Measurements from ENCODE around the gene OR10K2. TPM values are rescaled to one million over a fixed set of nuclear protein-coding genes. Genes with fewer than 3 reads are reported as not detected.

The OR10K2 gene
- total RNA-seq, 1 donor from 2014 or later: not detected

- no peak for DNase-seq (ENCODE audit: low read depth in 2 of 2)
These were observed 54.7 kb downstream of the OR10K2 start for GRCh38 chr1:158371188-158371953.

Other genes starting within 250 kb of the OR10K2 start
- gene CD1D, start 245.3 kb downstream of the OR10K2 start, total RNA-seq: 0.13 TPM in 1 of 2 replicates, not detected in the other
- not detected in 2 replicates for gene CD1A, start 171.8 kb downstream of the OR10K2 start, total RNA-seq
- not detected in 2 replicates for gene CD1C, start 136.3 kb downstream of the OR10K2 start, total RNA-seq
- gene CD1B, start 94.7 kb downstream of the OR10K2 start, total RNA-seq: not detected in 2 replicates
- not detected in 2 replicates for gene CD1E, start 72.3 kb downstream of the OR10K2 start, total RNA-seq
- gene OR10T2, start 26.8 kb downstream of the OR10K2 start, total RNA-seq: not detected in 2 replicates
- gene OR10K1, start 35.6 kb upstream of the OR10K2 start, total RNA-seq: not detected in 2 replicates
- not detected in 2 replicates for gene OR10R2, start 46.0 kb upstream of the OR10K2 start, total RNA-seq
- not detected in 2 replicates for gene OR6Y1, start 128.2 kb upstream of the OR10K2 start, total RNA-seq
- not detected in 2 replicates for gene OR6P1, start 144.3 kb upstream of the OR10K2 start, total RNA-seq
- gene OR10X1, start 153.7 kb upstream of the OR10K2 start, total RNA-seq: not detected in 2 replicates
- gene OR10Z1, start 179.0 kb upstream of the OR10K2 start, total RNA-seq: not detected in 2 replicates